Esophagus muscularis mucosa (tissue), 4 donors: Measurements from ENCODE around the gene ADGRF3.

Source experiments
- CTCF ChIP-seq, 3 experiments: fragments of 200-600 bp in 2 of 3; fragments of 450-650 bp in 1 of 3; sonication (generic) in 2 of 3; IDR thresholded peaks; one replicate each; pipeline ENCODE4 v1.5.1; 2017 to 2019; ENCODE audit warnings: antibody characterized with exemption in 3 of 3, mild to moderate bottlenecking in 2 of 3, moderate library complexity in 1 of 3
- EP300 ChIP-seq: sonication (generic); formaldehyde crosslinking; IDR thresholded peaks from one replicate; pipeline ENCODE4 v1.6.1; 2017; ENCODE audit warnings: antibody characterized with exemption
- POLR2A ChIP-seq: fragments of 450-650 bp; IDR thresholded peaks from one replicate; pipeline ENCODE4 v1.6.1; 2017; ENCODE audit warnings: antibody characterized with exemption, moderate library complexity, mild to moderate bottlenecking, low read depth
- POLR2AphosphoS5 ChIP-seq, 2 donors: sonication (generic); formaldehyde crosslinking; IDR thresholded peaks; one replicate each; pipeline ENCODE4 v1.6.1; 2017; ENCODE audit warnings: antibody characterized with exemption in 2 of 2

- no peak for TF ChIP-seq CTCF (IDR thresholded peaks at IDR 0.05)
- no peak for TF ChIP-seq EP300
- TF ChIP-seq POLR2AphosphoS5 (IDR thresholded peaks at IDR 0.05): no peak
- no peak for TF ChIP-seq POLR2A
Observed at GRCh38 chr2:26269571-26270158, 76.9 kb downstream of the ADGRF3 start.
